MCF 10A (cell line): ENCODE results near the gene SIX1. TPM values are rescaled to one million over a fixed set of nuclear protein-coding genes. Genes with fewer than 3 reads are reported as not detected.

ENCODE experiments used
- BruUV-seq: library from RNA; stranded (reverse); fragments of 400-500 nt; replicated peaks from 2 replicates; lab custom pipeline; 2021; lab: Mats Ljungman, UMichigan
- CTCF ChIA-PET: fragments of 300-600 bp; sonication (Branson Sonifier 250); formaldehyde crosslinking; extraction: SDS; loops from one replicate; lab custom pipeline; 2021; ENCODE audit warnings: antibody characterized with exemption, inconsistent platforms; lab: Yijun Ruan, JAX
- POLR2A ChIA-PET: fragments of 300-600, 350-650 bp; sonication (Branson Sonifier 250); formaldehyde crosslinking; extraction: SDS; loops from one replicate; lab custom pipeline; 2020; ENCODE audit warnings: antibody characterized with exemption, inconsistent platforms; lab: Yijun Ruan, JAX
- DNase-seq: peaks from one replicate; pipeline ENCODE4 v3.0.0-alpha.2; 2018; ENCODE audit not compliant: unreplicated experiment
- H3K27ac Mint-ChIP-seq: one replicate; pipeline ENCODE4 v1.8.0; 2022; ENCODE audit warnings: mild to moderate bottlenecking, low read depth, mixed read lengths; ENCODE audit not compliant: unreplicated experiment
- H3K27me3 Mint-ChIP-seq: one replicate; pipeline ENCODE4 v1.8.0; 2022; ENCODE audit warnings: mixed read lengths; ENCODE audit not compliant: insufficient read depth, unreplicated experiment
- H3K36me3 Mint-ChIP-seq: one replicate; pipeline ENCODE4 v1.8.0; 2022; ENCODE audit warnings: mild to moderate bottlenecking, moderate library complexity, mixed read lengths; ENCODE audit not compliant: insufficient read depth, unreplicated experiment
- H3K4me1 Mint-ChIP-seq: one replicate; pipeline ENCODE4 v1.8.0; 2022; ENCODE audit warnings: mixed read lengths; ENCODE audit not compliant: insufficient read depth, unreplicated experiment
- H3K4me3 Mint-ChIP-seq: one replicate; pipeline ENCODE4 v1.8.0; 2022; ENCODE audit warnings: mild to moderate bottlenecking, moderate library complexity, mixed read lengths; ENCODE audit not compliant: unreplicated experiment
- H3K9me3 Mint-ChIP-seq: one replicate; pipeline ENCODE4 v1.8.0; 2022; ENCODE audit warnings: mixed read lengths; ENCODE audit not compliant: unreplicated experiment
- intact Hi-C: fragments of 100-400 bp; cut with micrococcal nuclease; formaldehyde crosslinking; loops from 2 replicates; pipeline ENCODE4 v1.14.1; 2022
- total RNA-seq: library from RNA; stranded (reverse); gene quantifications from 2 replicates; pipeline ENCODE4 v1.2.3, GENCODE V29; 2022
- TF ChIP-seq, protein P1 (sequence below): fragments of 200-600 bp; IDR thresholded peaks from one replicate; pipeline ENCODE4 v1.8.0; 2022; ENCODE audit warnings: antibody characterized with exemption, mild to moderate bottlenecking; ENCODE audit not compliant: unreplicated experiment

The SIX1 gene
- total RNA-seq, 1 experiment from 2014 or later, result 0.33 TPM

DNA sequence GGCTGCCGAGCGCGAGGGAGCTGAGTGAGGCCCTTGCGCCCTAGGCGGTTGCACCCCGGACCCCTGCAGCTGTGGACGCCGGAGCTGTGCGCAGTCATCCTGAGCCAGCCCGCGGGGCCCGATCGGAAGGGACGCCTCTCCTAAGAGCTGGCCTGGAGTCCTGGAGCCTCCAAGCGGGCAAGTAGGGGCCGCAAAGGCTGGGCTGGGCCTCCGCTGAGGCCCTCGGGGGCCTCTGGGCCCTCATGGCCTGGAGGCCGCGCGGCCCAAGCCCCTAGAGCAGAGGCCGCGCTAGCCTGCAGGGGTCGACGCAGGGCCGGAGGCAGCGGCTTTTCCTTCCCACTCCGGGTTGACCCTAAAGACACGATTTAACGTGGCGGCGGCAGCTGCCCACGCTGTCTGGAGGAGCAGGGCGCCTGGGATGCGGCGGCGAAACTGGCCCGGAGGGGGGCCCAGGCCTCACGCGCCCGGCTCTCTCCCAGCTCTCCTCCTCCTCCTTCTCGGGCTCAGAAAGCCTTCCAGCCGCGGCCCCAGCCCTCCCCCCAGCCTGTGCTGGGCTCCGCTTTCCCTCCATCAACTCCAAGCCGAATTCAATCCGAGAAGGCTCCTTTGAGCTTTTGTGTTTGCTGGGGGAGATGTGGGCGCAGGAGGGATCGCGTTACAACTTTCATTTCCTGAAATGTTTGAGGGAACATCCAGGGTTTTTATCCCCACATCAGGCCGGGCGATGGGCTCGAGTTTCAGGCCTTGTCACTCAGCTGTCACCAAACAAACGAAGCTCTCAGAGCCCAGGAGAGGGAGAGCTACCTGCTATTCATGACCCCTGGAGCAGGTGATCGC is 11.6 kb downstream of the SIX1 start:
- H3K9me3 Mint-ChIP-seq, result no peaks in the 10 kb centered on the region
- no peak overlapping the region for H3K27ac Mint-ChIP-seq
- H3K27me3 Mint-ChIP-seq, result no peaks in the 10 kb centered on the region
- BruUV-seq, result no TSS peak
- H3K4me3 Mint-ChIP-seq, result no peak overlapping the region
- no peaks in the 10 kb centered on the region for H3K36me3 Mint-ChIP-seq
- TF ChIP-seq, protein P1, sequence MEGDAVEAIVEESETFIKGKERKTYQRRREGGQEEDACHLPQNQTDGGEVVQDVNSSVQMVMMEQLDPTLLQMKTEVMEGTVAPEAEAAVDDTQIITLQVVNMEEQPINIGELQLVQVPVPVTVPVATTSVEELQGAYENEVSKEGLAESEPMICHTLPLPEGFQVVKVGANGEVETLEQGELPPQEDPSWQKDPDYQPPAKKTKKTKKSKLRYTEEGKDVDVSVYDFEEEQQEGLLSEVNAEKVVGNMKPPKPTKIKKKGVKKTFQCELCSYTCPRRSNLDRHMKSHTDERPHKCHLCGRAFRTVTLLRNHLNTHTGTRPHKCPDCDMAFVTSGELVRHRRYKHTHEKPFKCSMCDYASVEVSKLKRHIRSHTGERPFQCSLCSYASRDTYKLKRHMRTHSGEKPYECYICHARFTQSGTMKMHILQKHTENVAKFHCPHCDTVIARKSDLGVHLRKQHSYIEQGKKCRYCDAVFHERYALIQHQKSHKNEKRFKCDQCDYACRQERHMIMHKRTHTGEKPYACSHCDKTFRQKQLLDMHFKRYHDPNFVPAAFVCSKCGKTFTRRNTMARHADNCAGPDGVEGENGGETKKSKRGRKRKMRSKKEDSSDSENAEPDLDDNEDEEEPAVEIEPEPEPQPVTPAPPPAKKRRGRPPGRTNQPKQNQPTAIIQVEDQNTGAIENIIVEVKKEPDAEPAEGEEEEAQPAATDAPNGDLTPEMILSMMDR, result no peak
- POLR2A ChIA-PET, result no interaction called here
- no peak for DNase-seq
- no peaks in the 10 kb centered on the region for H3K4me1 Mint-ChIP-seq
- CTCF ChIA-PET, result interaction anchor here (0.5 to 1.1 kb wide), 3 partner anchors 13 to 605 kb away, joined by 3 to 5 read pairs (median 3); no protein-coding TSS in a partner anchor
- intact Hi-C loops, result no loop called here

DNA sequence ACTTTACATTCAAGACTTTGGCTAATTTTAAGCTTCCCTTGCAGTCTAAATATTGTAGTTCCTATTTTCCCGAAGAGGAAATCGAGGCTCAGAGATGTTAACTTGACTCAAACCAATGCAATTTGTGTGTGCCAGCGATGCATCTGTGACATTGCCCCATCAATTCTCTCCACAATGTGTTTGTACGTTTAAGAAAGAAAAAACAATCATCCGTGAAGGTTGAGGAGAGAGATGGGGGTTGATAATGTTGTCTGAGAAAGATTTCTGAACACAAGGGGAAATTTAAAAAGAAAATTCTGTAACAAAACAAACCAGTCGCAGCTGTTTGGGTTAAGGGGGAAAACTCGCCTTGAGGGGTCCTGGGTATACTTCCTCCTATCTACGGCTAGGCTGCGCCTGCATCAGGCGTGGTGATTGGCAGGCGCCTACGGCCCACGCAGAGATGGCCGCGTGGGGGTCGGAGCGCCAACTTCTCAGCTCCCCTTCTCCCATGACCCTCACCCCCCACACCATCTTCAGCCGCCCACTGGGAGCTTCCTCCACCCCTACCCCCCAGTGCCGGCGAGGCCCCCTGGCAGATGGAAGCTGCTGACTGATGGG is 12.3 kb downstream of the SIX1 start:
- Mint-ChIP-seq H3K27ac (no peak overlapping the region), H3K4me1 (no peaks in the 10 kb centered on the region), H3K4me3 (no peak overlapping the region), H3K27me3 (no peaks in the 10 kb centered on the region), H3K36me3 (no peaks in the 10 kb centered on the region), H3K9me3 (no peaks in the 10 kb centered on the region)
- no peak for DNase-seq
- ChIA-PET POLR2A (no interaction called here), CTCF (interaction anchor here (0.5 to 1.1 kb wide), 2 partner anchors 12 to 425 kb away, joined by 3 to 5 read pairs; no protein-coding TSS in a partner anchor)
- intact Hi-C loops, result no loop called here
- TF ChIP-seq, protein P1, result no peak
- BruUV-seq, result no TSS peak

GRCh38 chr14:60634153-60634552 is 15.1 kb downstream of the SIX1 start:
- Mint-ChIP-seq H3K27me3 (no peaks in the 10 kb centered on the region), H3K4me1 (no peaks in the 10 kb centered on the region), H3K27ac (no peak overlapping the region), H3K36me3 (no peaks in the 10 kb centered on the region), H3K4me3 (no peak overlapping the region), H3K9me3 (no peaks in the 10 kb centered on the region)
- no peak for DNase-seq
- intact Hi-C loops, result no loop called here
- TF ChIP-seq, protein P1, result no peak
- no TSS peak for BruUV-seq
- CTCF ChIA-PET, result interaction anchor here (0.6 kb wide), 2 partner anchors 654 to 807 kb away, joined by 3 to 5 read pairs; no protein-coding TSS in a partner anchor
- POLR2A ChIA-PET, result no interaction called here

DNA sequence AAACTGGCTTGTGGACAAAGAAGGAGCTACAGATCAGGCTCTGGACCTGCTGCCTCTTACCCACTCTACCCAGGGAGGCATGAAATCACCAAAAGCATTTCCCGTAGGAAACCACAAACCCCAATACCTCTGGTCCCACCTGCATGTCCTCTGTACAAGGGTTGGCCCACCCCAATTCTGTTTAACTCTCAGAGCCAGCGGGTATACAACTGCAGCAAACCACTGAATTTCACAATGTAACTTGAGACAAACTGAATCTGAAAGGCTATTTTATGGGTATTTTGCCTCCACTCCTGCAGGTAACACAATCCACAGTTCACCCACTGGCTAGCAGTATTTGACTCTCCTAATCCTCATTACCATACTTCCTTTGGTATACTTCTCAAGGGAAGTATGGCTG is 16.5 kb downstream of the SIX1 start:
- DNase-seq, result no peak
- intact Hi-C loops, result no loop called here
- no peak overlapping the region for H3K4me3 Mint-ChIP-seq
- no peaks in the 10 kb centered on the region for H3K27me3 Mint-ChIP-seq
- CTCF ChIA-PET, result interaction anchor here (0.6 to 1.0 kb wide), 5 partner anchors 17 to 621 kb away, joined by 3 to 4 read pairs (median 3); no protein-coding TSS in a partner anchor
- no peaks in the 10 kb centered on the region for H3K4me1 Mint-ChIP-seq
- H3K9me3 Mint-ChIP-seq, result no peaks in the 10 kb centered on the region
- POLR2A ChIA-PET, result interaction anchor here (1.3 kb wide), 1 partner anchor 400 kb away, joined by 4 read pairs; no protein-coding TSS in a partner anchor
- TF ChIP-seq, protein P1, result no peak
- no peak overlapping the region for H3K27ac Mint-ChIP-seq
- no peaks in the 10 kb centered on the region for H3K36me3 Mint-ChIP-seq
- BruUV-seq, result no TSS peak
